Urinary bladder (tissue), 4 donors: ENCODE results near the gene MRPL23. TPM values are rescaled to one million over a fixed set of nuclear protein-coding genes. Genes with fewer than 3 reads are reported as not detected.

Source experiments
- DNase-seq: peaks from one replicate; pipeline ENCODE4 v3.0.0-alpha.2; 2015; ENCODE audit errors: extremely low spot score
- H3K27ac ChIP-seq: one replicate; pipeline ENCODE4 v1.5.1; 2013; ENCODE audit warnings: low read depth, mild to moderate bottlenecking, moderate library complexity
- H3K36me3 ChIP-seq: one replicate; pipeline ENCODE4 v1.6.1; 2013; ENCODE audit warnings: mild to moderate bottlenecking, moderate library complexity; ENCODE audit not compliant: insufficient read depth
- H3K4me1 ChIP-seq: one replicate; pipeline ENCODE4 v1.6.1; 2013; ENCODE audit warnings: mild to moderate bottlenecking, moderate library complexity; ENCODE audit not compliant: insufficient read depth
- H3K4me3 ChIP-seq: one replicate; pipeline ENCODE4 v1.5.1; 2013; ENCODE audit warnings: low read depth, low read length
- WGBS: extraction: QIAGEN DNeasy Blood & Tissue Kit; methylation state at CpG from one replicate; pipeline ENCODE4 v1.1.7; 2013; 5-methylcytosine and 5-hydroxymethylcytosine counted together
- polyA plus RNA-seq: library from polyadenylated mRNA; stranded (reverse); fragments of 200-250 nt; gene quantifications from one replicate; pipeline ENCODE4 v1.2.3, GENCODE V29; 2013
- total RNA-seq: library from RNA; depleted of rRNA; stranded (reverse); fragments of >200 nt; gene quantifications from one replicate; pipeline ENCODE4 v1.2.3, GENCODE V29; 2014
- donor health status: healthy with polysubstance abuse.
- donor health status: healthy.

MRPL23 gene
- total and polyA plus RNA-seq, 2 donors: 17.8 to 85.4 TPM

DNA sequence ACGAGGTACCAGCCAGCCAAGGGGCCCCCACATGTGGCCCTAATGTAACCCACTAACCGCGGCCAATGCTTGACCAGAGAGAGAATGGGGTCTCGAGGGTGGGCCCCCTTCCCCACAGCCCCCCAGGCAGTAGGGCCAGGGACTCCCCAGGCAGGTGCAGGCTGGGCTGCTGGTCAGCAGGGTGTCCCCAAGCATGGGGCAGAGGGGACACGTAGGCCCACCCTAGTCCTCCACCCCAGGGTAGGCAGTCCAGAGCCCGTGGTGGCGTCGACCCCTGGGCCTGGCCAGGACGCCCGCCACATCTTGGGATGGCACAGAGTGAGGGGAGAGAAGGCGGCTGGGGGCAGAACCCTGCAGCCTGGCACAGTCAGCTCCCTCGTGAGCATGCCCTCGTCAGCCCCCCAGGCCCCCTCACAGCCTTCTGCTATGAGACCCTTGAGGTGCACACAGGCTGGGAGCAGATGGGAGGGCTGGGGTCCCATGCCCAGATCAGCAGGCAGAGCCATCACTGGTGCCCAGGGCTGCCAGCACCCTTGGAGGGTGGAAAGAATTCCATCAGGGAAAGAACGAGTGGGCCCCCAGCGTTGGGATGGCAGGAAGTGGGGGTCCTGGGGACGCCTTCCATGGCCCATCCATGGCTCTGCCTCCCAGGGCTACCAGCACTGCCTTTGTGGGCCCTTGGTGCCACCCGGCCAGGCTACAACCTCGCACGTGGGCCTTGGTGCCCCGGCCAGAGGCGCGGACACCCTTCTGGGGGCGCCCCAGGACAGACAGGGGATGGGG is 21.6 kb upstream of the MRPL23 start:
- no peak overlapping the region for H3K4me3 ChIP-seq
- WGBS: 92% methylated on average over 23 of the region's 23 CpGs
- DNase-seq: no peak
- H3K4me1 ChIP-seq: no peaks in the 10 kb centered on the region
- H3K36me3 ChIP-seq: no peaks in the 10 kb centered on the region
- H3K27ac ChIP-seq: no peak overlapping the region

- peak overlapping the region; percentile 82 for H3K27ac ChIP-seq
- no peak overlapping the region for H3K4me3 ChIP-seq
- no peaks in the 10 kb centered on the region for H3K36me3 ChIP-seq
- DNase-seq: no peak
- no peaks in the 10 kb centered on the region for H3K4me1 ChIP-seq
- WGBS: 88% methylated on average over 41 of the region's 41 CpGs
Observed at GRCh38 chr11:1926156-1927025, 20.7 kb upstream of the MRPL23 start.

GRCh38 chr11:1927026-1927847 is 19.9 kb upstream of the MRPL23 start:
- WGBS: 54% methylated on average over 28 of the region's 28 CpGs
- Histone ChIP-seq H3K36me3 (no peaks in the 10 kb centered on the region), H3K4me1 (no peaks in the 10 kb centered on the region), H3K27ac (peak overlapping the region; percentile 82), H3K4me3 (no peak overlapping the region)
- peak; percentile 79 for DNase-seq

DNA sequence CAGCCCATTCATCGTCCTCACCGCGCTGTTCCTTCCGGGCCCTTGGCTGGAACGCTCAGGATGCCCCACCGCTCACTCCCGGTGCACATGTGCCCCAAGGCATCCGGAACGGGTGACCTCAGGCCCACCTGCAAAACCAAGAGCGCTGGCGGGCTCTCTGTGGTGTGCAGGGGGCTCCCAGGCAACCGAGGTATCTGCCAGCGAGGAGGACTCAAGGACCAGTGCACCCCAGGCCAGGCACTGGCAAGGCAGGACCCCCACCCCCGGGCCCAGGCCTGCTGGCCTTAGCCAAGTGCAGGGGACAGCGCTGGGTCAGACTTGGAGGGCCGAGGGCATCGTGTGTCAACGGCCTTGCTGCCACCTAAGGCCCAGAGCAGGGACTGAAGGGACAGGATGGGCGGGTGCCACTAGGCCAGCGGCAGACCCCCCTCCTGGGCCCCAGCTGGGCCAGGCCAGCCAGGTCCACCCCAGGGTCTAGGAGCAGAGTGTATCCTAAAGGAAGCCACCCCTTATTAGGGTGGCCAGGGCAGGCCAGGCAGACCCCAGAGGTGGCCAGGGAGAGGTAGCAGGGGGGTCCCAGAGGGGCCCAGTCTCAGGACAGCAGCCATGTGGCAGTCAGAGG is 19.2 kb upstream of the MRPL23 start:
- no peak for DNase-seq
- H3K4me1 ChIP-seq: no peaks in the 10 kb centered on the region
- WGBS: 71% methylated on average over 20 of the region's 20 CpGs
- H3K36me3 ChIP-seq: no peaks in the 10 kb centered on the region
- H3K4me3 ChIP-seq: no peak overlapping the region
- peak overlapping the region; percentile 23 for H3K27ac ChIP-seq

DNA sequence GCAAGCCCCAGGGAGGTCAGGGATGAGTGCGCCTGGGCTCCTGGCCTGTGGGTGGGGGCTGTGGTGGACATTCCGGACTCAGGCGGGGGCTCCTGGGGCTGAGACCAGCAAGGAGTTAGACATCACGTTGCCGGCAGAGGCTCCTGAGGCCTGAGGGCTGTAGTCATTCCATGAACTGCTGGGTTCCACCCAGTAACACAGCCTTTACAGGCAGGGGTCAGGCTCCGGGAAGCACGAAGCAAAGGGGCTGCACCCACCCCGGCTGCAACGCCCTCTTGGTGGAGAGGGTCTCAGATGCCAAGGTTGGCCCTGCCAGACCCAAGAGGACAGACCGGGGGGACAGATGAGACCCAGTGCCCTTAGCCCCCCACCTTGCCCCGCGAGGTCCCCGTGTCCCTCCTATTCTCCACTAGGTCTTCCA is 18.7 kb upstream of the MRPL23 start:
- Histone ChIP-seq H3K4me1 (no peaks in the 10 kb centered on the region), H3K36me3 (no peaks in the 10 kb centered on the region), H3K27ac (no peak overlapping the region), H3K4me3 (no peak overlapping the region)
- 83% methylated on average over 13 of the region's 13 CpGs for WGBS
- DNase-seq: no peak

DNA sequence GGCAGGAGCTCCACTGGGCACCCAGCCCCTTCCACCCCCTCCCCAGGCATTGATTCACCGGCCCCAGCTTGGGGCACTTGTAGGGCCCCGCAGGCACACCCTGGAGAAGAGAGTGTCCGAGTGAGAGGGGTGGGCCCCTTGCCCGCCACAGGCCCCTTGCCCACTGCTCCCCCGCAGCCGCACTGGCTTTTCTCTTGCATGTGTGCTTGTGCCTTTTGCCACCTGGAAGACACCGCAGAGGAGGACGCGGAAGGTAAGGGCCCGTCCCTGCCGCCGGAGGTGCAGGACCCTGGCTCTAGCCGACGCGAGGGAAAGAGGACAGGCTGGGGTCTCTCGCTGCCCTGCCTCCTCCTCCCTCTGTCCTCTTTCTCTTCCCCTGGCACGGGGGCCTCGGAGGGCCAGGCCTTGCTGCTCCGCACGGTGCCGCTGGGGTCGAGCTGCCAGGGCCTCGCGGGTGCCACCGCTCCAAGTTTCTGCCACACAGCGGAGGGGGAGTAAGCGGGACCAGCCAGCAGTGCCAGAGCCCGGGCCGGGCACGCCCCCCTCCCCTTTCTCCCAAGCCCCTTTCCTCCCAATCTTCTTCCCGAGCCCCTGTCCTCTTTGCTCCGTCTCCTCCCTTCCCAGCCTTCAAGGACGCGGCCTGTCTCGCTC is 18.1 kb upstream of the MRPL23 start:
- no peak overlapping the region for H3K4me3 ChIP-seq
- H3K27ac ChIP-seq: no peak overlapping the region
- H3K36me3 ChIP-seq: no peaks in the 10 kb centered on the region
- WGBS: 95% methylated on average over 35 of the region's 35 CpGs
- no peaks in the 10 kb centered on the region for H3K4me1 ChIP-seq
- DNase-seq: no peak

- WGBS: 88% methylated on average over 25 of the region's 25 CpGs
- Histone ChIP-seq H3K36me3 (no peaks in the 10 kb centered on the region), H3K4me3 (no peak overlapping the region), H3K27ac (no peak overlapping the region), H3K4me1 (no peaks in the 10 kb centered on the region)
- DNase-seq: no peak
Observed at GRCh38 chr11:1929621-1930461, 17.3 kb upstream of the MRPL23 start.

- DNase-seq: no peak
- 72% methylated on average over 9 of the region's 9 CpGs for WGBS
Observed at GRCh38 chr11:1930462-1930830, 16.7 kb upstream of the MRPL23 start.

DNA sequence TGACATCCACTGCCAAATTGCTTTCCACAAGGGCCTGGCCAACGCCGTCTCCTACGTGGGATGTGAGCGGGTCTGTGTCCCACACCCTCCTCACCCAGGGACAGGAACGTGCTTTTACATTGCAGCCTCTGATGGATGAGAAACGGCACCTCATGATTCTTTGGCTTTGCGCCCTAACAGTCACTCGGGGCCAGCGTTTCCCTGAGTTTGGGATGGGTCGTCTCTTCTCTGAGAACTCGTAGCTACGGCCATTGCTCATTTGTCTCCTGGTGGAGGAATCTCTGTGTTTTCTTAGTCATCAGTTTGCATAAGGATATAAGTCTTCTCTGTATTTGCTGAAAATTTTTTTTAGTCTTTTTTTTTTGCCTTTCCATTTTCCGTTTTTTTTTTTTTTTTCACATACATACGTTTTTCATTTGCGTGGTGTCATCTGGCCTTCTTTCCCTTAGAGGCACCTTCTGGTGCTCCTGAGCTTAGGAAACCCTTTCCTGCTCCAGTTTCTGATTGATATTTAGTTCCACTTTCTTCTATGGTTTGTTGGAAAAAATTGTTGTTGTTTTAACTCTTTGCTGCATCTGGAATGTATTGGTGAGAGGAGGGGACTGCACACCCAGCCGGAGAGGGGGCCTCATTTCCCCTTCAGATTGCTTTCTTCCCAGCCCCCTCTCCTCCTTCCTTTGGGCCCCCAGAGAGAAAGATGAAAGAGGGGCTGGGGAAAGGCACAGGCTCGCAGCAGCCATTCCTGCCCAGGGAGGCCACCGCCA is 15.6 kb upstream of the MRPL23 start:
- Histone ChIP-seq H3K4me3 (no peak overlapping the region), H3K27ac (no peak overlapping the region), H3K36me3 (no peaks in the 10 kb centered on the region), H3K4me1 (no peaks in the 10 kb centered on the region)
- 41% methylated on average over 18 of the region's 18 CpGs for WGBS
- no peak for DNase-seq

More at GRCh38 chr11:1930462-1930830, 16.7 kb upstream of the MRPL23 start:
- no peak overlapping the region for H3K4me3 ChIP-seq
- H3K36me3 ChIP-seq: no peaks in the 10 kb centered on the region
- H3K4me1 ChIP-seq: no peaks in the 10 kb centered on the region
- H3K27ac ChIP-seq: no peak overlapping the region

- Histone ChIP-seq H3K4me1 (no peaks in the 10 kb centered on the region), H3K36me3 (no peaks in the 10 kb centered on the region), H3K27ac (no peak overlapping the region), H3K4me3 (no peak overlapping the region)
- DNase-seq: no peak
- 86% methylated on average over 11 of the region's 11 CpGs for WGBS
Observed at GRCh38 chr11:1932105-1932480, 15.0 kb upstream of the MRPL23 start.

GRCh38 chr11:1932681-1933080 is 14.5 kb upstream of the MRPL23 start:
- DNase-seq: no peak
- WGBS: 96% methylated on average over 4 of the region's 4 CpGs
- H3K4me3 ChIP-seq: no peak overlapping the region
- H3K36me3 ChIP-seq: no peaks in the 10 kb centered on the region
- H3K27ac ChIP-seq: no peak overlapping the region
- H3K4me1 ChIP-seq: no peaks in the 10 kb centered on the region
